Measurements from ENCODE around the gene HOXC10. TPM values are rescaled to one million over a fixed set of nuclear protein-coding genes. Genes with fewer than 3 reads are reported as not detected.

Gene HOXC10
- total and polyA plus RNA-seq, 12 donors, result 0.34 to 4.5 (median 1.5) TPM; not detected in 3

DNA sequence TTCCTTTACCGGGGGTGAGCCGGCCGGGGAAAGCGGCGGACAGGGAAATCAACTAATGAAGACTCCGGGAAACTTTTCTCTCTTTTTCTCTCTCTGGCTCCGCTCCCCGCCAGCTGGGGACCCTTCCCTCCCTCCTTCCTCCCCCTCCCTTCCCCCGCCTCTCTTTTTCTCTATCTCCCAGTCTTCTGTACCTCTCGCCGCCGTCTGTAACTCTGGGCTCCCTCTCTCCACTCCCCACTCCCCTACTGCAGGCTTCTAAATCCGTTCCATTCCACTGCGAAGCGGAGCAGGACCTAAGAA, 18.9 kb upstream of the HOXC10 start:
- WGBS, 4 donors, result 9 to 19% (median 12%) methylated on average over 15 of the region's 15 CpGs
- Histone ChIP-seq H3K4me3 (no peak overlapping the region), H3K4me1 (replicated peaks in 1 of 2) (peaks cover 0 to 3% of the 10 kb centered on the region in 2 donors), H3K27me3 (peaks cover 99% of the 10 kb centered on the region), H3K9me3 (replicated peaks in 1 of 3) (no peaks in the 10 kb centered on the region), H3K27ac (no peak overlapping the region), H3K36me3 (replicated peaks in 1 of 2) (no peaks in the 10 kb centered on the region)
- no peak for DNase-seq
- intact Hi-C loops (cut with DNase I), result loop anchor here in 1 of 2 donors (10.0 kb wide), 1 partner anchor 261 kb away; no protein-coding TSS in a partner anchor
- TF ChIP-seq, protein P1, sequence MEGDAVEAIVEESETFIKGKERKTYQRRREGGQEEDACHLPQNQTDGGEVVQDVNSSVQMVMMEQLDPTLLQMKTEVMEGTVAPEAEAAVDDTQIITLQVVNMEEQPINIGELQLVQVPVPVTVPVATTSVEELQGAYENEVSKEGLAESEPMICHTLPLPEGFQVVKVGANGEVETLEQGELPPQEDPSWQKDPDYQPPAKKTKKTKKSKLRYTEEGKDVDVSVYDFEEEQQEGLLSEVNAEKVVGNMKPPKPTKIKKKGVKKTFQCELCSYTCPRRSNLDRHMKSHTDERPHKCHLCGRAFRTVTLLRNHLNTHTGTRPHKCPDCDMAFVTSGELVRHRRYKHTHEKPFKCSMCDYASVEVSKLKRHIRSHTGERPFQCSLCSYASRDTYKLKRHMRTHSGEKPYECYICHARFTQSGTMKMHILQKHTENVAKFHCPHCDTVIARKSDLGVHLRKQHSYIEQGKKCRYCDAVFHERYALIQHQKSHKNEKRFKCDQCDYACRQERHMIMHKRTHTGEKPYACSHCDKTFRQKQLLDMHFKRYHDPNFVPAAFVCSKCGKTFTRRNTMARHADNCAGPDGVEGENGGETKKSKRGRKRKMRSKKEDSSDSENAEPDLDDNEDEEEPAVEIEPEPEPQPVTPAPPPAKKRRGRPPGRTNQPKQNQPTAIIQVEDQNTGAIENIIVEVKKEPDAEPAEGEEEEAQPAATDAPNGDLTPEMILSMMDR (IDR thresholded peaks at IDR 0.05), result no peak
- no peak for TF ChIP-seq POLR2A (IDR thresholded peaks at IDR 0.05)

DNA sequence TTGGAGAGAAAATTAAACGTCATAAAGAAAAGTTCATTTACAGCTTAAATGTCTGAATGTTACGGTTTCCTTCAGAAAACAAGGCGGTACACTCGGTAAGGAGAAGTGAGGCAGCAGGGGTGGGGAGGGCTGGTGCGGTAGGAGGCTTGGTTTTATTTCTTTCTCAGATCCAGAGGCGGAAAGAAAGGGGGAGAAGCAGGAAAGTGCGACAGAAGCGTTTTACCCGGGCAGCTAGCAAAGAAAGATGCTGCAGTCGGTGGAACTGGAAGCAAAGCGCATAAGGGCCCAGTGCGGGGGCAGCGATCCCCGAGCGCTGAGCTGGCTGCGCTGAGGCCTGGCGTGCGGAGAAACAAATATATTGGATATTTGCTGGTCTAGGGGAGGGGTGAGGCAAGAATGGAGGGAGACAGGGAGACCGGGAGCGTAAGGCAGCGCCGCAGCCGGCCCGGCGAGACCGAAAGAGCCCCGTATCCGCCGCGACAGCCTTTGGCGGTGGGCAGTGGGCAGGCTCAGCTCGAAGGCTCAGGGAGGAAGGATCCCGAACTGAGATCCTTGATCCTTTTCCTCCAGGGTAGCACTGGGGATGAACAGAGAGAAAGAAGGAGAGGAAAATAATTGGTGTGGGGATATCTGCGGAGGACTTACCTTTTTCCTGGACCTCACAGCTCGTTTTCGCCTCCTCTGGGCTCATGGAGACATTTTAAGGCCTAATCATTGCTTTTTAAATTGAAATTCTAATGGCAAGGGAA, 18.4 kb upstream of the HOXC10 start:
- Histone ChIP-seq H3K9me3 (replicated peaks in 1 of 3) (no peaks in the 10 kb centered on the region), H3K27ac (no peak overlapping the region), H3K27me3 (peaks cover 99% of the 10 kb centered on the region), H3K4me3 (no peak overlapping the region), H3K36me3 (replicated peaks in 1 of 2) (no peaks in the 10 kb centered on the region), H3K4me1 (replicated peaks in 1 of 2) (peaks cover 0 to 3% of the 10 kb centered on the region in 2 donors)
- TF ChIP-seq POLR2A (IDR thresholded peaks at IDR 0.05), result no peak
- TF ChIP-seq, protein P1 (IDR thresholded peaks at IDR 0.05), result no peak
- no peak for DNase-seq
- 21 to 28% (median 25%) methylated on average over 26 to 36 of the region's 36 CpGs for WGBS, 4 donors
- intact Hi-C loops (cut with DNase I), result loop anchor here in 1 of 2 donors (10.0 kb wide), 1 partner anchor 262 kb away; no protein-coding TSS in a partner anchor

DNA sequence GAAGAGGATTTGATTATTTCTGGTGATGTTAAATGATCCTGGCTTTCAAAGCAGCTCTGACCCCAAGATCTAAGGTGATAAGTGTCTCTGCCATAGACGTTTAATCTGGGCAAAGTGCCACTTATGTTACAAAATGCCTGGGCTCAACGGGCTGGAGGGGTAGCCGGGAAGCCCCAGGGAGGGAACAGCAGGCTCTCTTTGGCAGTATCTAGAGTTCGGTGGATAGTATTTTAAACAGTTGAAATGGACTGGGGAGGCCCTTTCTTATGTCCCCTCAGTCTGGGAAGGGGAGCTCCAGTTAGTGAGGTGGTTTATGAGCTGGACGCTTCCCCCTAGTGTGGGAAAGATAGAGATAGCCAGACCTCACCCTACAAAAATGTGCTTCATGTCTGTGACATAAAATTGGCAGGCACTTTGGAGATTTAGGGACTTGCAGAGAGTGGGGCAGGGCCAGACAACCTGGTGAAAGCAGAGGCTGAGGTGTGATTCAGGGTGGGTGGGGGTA, 17.5 kb upstream of the HOXC10 start:
- TF ChIP-seq, protein P1 (IDR thresholded peaks at IDR 0.05), result no peak
- no peak for TF ChIP-seq POLR2A (IDR thresholded peaks at IDR 0.05)
- no peak for DNase-seq
- Histone ChIP-seq H3K9me3 (replicated peaks in 1 of 3) (no peaks in the 10 kb centered on the region), H3K27me3 (peaks cover 99% of the 10 kb centered on the region), H3K4me1 (replicated peaks in 1 of 2) (peaks cover 0 to 3% of the 10 kb centered on the region in 2 donors), H3K4me3 (no peak overlapping the region), H3K36me3 (replicated peaks in 1 of 2) (no peaks in the 10 kb centered on the region), H3K27ac (no peak overlapping the region)
- intact Hi-C loops (cut with DNase I), result loop anchor here in 1 of 2 donors (10.0 kb wide), 1 partner anchor 263 kb away; no protein-coding TSS in a partner anchor
- WGBS, 4 donors, result 26 to 37% (median 31%) methylated on average over 5 of the region's 5 CpGs

DNA sequence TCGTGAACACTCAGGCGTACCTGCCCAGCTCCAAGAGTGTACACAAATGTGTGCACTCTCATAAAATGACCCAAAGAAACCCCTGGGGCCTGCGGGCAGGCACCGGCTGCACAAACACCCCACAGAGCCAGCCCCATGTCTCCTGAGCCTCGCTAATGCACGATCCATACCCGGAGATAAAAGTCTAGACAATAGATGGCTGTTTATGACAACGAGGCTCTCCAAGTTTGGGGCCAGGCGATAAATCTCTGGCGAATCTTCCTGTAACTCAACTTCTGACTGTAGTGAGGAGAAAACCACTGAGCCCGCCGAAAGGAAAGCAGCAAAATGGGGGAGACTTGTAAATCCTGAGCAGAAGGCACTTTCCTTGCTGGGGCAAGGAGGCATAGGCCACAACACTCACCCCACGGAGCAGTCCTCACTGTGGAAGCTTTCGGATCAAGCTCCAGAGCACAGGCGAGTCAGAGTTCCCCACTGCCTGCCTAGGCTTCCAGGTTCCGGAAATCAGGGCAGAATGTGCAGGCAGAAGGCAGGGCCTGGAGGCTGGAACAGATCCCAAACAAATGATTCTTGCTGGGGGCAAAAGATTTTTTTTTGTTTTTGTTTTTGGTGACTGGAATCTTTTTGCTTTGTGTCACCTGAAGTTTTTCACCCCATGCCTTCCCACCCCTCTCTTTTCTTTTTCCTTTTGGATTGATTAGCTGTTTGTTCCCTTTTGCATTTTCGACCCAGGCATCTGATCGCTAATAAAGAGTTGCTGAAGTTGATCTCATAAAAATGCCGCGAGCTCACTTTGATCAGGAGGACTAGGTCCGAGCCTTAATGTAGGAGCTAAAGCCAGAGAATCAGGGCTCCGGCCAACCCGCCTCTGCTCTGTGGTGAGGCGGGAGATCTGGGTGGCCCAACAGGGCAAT, 16.5 kb upstream of the HOXC10 start:
- intact Hi-C loops (cut with DNase I), result loop anchor here in 1 of 2 donors (10.0 kb wide), 1 partner anchor 264 kb away; no protein-coding TSS in a partner anchor
- Histone ChIP-seq H3K4me3 (no peak overlapping the region), H3K4me1 (replicated peaks in 1 of 2) (peaks cover under 1 to 6% of the 10 kb centered on the region in 2 donors), H3K36me3 (replicated peaks in 1 of 2) (no peaks in the 10 kb centered on the region), H3K9me3 (replicated peaks in 1 of 3) (no peaks in the 10 kb centered on the region), H3K27ac (no peak overlapping the region), H3K27me3 (peaks cover 97% of the 10 kb centered on the region)
- WGBS, 4 donors, result 45 to 55% (median 47%) methylated on average over 19 to 24 of the region's 24 CpGs
- no peak for TF ChIP-seq POLR2A (IDR thresholded peaks at IDR 0.05)
- TF ChIP-seq, protein P1 (IDR thresholded peaks at IDR 0.05), result no peak
- DNase-seq, result no peak

All from adrenal gland (tissue), 12 donors.